Astrocyte (in vitro differentiated cells and primary cell): ENCODE results near the gene KLRK1. TPM values are rescaled to one million over a fixed set of nuclear protein-coding genes. Genes with fewer than 3 reads are reported as not detected.

ENCODE experiments used
- DNase-seq: peaks from one replicate; pipeline ENCODE4 v3.0.0-alpha.2; 2010; ENCODE audit warnings: low read depth
- FAIRE-seq: peaks from 2 replicates; lab custom pipeline; 2011; peaks lifted over from hg19 to GRCh38; lab: Jason Lieb, UNC
- H2AFZ ChIP-seq: 2 replicates; pipeline ENCODE4 v1.6.0; 2012; ENCODE audit warnings: low read depth, low read length, inconsistent platforms
- H3K27ac ChIP-seq: 2 replicates; pipeline ENCODE4 v1.5.1; 2011; ENCODE audit warnings: low read depth, low read length, inconsistent platforms
- H3K27me3 ChIP-seq: 2 replicates; pipeline ENCODE4 v1.6.0; 2011; ENCODE audit warnings: low read length, inconsistent platforms; ENCODE audit not compliant: insufficient read depth
- H3K36me3 ChIP-seq: 2 replicates; pipeline ENCODE4 v1.5.1; 2011; ENCODE audit warnings: low read length, inconsistent platforms; ENCODE audit not compliant: insufficient read depth
- H3K4me1 ChIP-seq: 2 replicates; pipeline ENCODE4 v1.5.1; 2011; ENCODE audit warnings: low read length, inconsistent platforms; ENCODE audit not compliant: insufficient read depth
- H3K4me2 ChIP-seq: 2 replicates; pipeline ENCODE4 v1.6.0; 2012; ENCODE audit warnings: low read length, inconsistent platforms
- H3K4me3 ChIP-seq: 2 replicates; pipeline ENCODE4 v1.5.1; 2011; ENCODE audit warnings: low read depth, mild to moderate bottlenecking, low read length, inconsistent platforms; ENCODE audit not compliant: insufficient read depth
- H3K79me2 ChIP-seq: 2 replicates; pipeline ENCODE4 v1.6.0; 2012; ENCODE audit warnings: mild to moderate bottlenecking, low read length, inconsistent platforms; ENCODE audit not compliant: insufficient read depth
- H3K9ac ChIP-seq: 2 replicates; pipeline ENCODE4 v1.6.0; 2012; ENCODE audit warnings: mild to moderate bottlenecking, low read length, inconsistent platforms
- H3K9me3 ChIP-seq: 2 replicates; pipeline ENCODE4 v1.5.1; 2012; ENCODE audit warnings: low read depth, mild to moderate bottlenecking, low read length, inconsistent platforms; ENCODE audit not compliant: insufficient read depth
- H4K20me1 ChIP-seq: 2 replicates; pipeline ENCODE4 v1.6.0; 2012; ENCODE audit warnings: low read length, inconsistent platforms; ENCODE audit not compliant: insufficient read depth
- H3K27ac Mint-ChIP-seq: one replicate; pipeline ENCODE4 v1.8.0; 2021; ENCODE audit warnings: mild to moderate bottlenecking, mixed read lengths; ENCODE audit not compliant: unreplicated experiment
- H3K27me3 Mint-ChIP-seq: one replicate; pipeline ENCODE4 v1.8.0; 2021; ENCODE audit warnings: low read depth, mixed read lengths; ENCODE audit not compliant: unreplicated experiment
- H3K36me3 Mint-ChIP-seq: one replicate; pipeline ENCODE4 v1.8.0; 2021; ENCODE audit warnings: low read depth, mixed read lengths; ENCODE audit not compliant: unreplicated experiment
- H3K4me1 Mint-ChIP-seq: one replicate; pipeline ENCODE4 v1.8.0; 2021; ENCODE audit warnings: low read depth, mixed read lengths; ENCODE audit not compliant: unreplicated experiment
- H3K4me3 Mint-ChIP-seq: one replicate; pipeline ENCODE4 v1.8.0; 2021; ENCODE audit warnings: mild to moderate bottlenecking, moderate library complexity, mixed read lengths; ENCODE audit not compliant: unreplicated experiment
- H3K9me3 Mint-ChIP-seq: one replicate; pipeline ENCODE4 v1.8.0; 2021; ENCODE audit warnings: mild to moderate bottlenecking, mixed read lengths; ENCODE audit not compliant: unreplicated experiment
- CTCF ChIP-seq: IDR thresholded peaks from 2 replicates; pipeline ENCODE4 v1.5.1; 2011; ENCODE audit warnings: low read depth, mild to moderate bottlenecking, inconsistent platforms, low read length, moderate library complexity; ENCODE audit not compliant: insufficient read depth
- EZH2 ChIP-seq: IDR thresholded peaks from 2 replicates; pipeline ENCODE4 v1.6.1; 2012; ENCODE audit warnings: mild to moderate bottlenecking, low read length, inconsistent platforms; ENCODE audit not compliant: insufficient read depth
- total RNA-seq: library from RNA; stranded (reverse); gene quantifications from 2 replicates; pipeline ENCODE4 v1.2.1, GENCODE V29; 2021

KLRK1 gene
- total RNA-seq, 1 donor from 2014 or later, result 0.73 TPM

DNA sequence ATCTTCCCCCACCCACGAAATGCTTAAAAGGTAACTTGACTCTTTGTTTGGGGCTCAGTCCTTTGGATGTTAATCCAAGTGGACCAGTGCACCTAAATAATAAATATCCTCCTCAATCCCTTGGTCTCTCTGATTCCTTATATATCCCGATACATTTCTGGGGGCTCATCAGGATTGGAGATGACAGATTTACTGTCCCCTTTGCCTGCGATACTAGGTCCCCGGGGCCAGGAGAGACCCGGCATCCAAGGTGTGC is 26.3 kb downstream of the KLRK1 start:
- Histone ChIP-seq H3K27me3 (no peaks in the 10 kb centered on the region), H3K36me3 (no peaks in the 10 kb centered on the region), H3K27ac (peak overlapping the region; percentile 75), H3K9ac (peak overlapping the region; percentile 86), H3K79me2 (no peaks in the 10 kb centered on the region), H3K9me3 (peaks cover 4% of the 10 kb centered on the region), H3K4me3 (no peak overlapping the region), H4K20me1 (no peaks in the 10 kb centered on the region), H3K4me2 (peak overlapping the region; percentile 97), H2AFZ (peak overlapping the region; percentile 99), H3K4me1 (peaks cover 34% of the 10 kb centered on the region)
- no peak for DNase-seq
- Mint-ChIP-seq H3K27ac (no peak overlapping the region), H3K36me3 (peaks cover 3% of the 10 kb centered on the region), H3K4me3 (no peak overlapping the region), H3K9me3 (peaks cover 6% of the 10 kb centered on the region), H3K4me1 (peaks cover 14% of the 10 kb centered on the region), H3K27me3 (no peaks in the 10 kb centered on the region)
- no peak for FAIRE-seq
- no peak for TF ChIP-seq CTCF

DNA sequence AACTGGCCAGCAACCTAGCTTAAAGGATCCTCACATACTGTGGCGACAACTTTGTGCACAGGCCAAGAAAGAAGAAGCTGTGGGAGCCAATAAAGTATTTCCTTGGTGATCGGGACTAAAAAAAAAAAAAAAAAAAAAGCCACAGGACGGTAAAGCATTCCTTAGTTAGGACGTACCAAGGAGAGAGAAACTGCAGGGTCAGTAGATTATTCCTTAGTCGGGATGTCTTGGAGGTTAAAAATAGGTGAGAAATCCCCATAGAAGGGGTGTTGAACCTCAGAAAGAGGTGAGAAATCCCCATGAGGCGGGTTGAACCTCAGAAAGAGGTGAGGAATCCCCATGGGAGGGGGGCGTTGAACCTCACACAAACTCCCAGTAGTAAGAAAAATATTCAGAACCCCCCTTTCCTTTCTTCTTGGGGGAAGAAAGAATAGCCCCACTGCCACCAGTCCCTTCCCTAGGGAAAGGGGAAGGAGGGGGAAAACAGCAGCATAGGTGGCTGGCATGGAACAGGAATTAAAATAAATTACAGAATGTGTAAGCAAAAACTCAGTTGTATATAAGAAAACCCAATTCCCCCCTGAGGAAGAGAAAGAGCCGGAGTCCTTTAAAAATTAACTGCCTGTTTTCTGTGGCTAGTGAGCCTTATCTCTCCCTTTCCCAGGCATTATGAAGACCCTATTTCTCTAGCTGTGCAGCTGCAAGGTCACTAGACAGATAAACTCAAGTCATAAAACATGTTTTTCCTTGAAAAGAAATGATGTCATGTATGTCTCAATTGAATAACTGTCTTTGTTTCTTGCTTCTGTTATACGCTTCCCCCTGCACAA is 26.8 kb downstream of the KLRK1 start:
- peak overlapping the region; percentile 86 for H3K9ac ChIP-seq
- H4K20me1 ChIP-seq, result no peaks in the 10 kb centered on the region
- H3K79me2 ChIP-seq, result no peaks in the 10 kb centered on the region
- H2AFZ ChIP-seq, result peak overlapping the region; percentile 99
- peak overlapping the region; percentile 97 for H3K4me2 ChIP-seq
- FAIRE-seq (no peak), DNase-seq (peak; percentile 51)
- peak overlapping the region; percentile 58 for H3K4me3 Mint-ChIP-seq
- H3K4me3 ChIP-seq, result no peak overlapping the region
- H3K9me3 Mint-ChIP-seq, result peaks cover 4% of the 10 kb centered on the region
- H3K27ac ChIP-seq, result no peak overlapping the region
- peaks cover 4% of the 10 kb centered on the region for H3K9me3 ChIP-seq
- H3K4me1 Mint-ChIP-seq, result peaks cover 14% of the 10 kb centered on the region
- TF ChIP-seq EZH2 (no peak), CTCF (no peak)
- H3K36me3 Mint-ChIP-seq, result peaks cover 4% of the 10 kb centered on the region
- no peak overlapping the region for H3K27ac Mint-ChIP-seq
- H3K36me3 ChIP-seq, result no peaks in the 10 kb centered on the region
- H3K4me1 ChIP-seq, result peaks cover 34% of the 10 kb centered on the region
- no peaks in the 10 kb centered on the region for H3K27me3 ChIP-seq
- no peaks in the 10 kb centered on the region for H3K27me3 Mint-ChIP-seq

- Histone ChIP-seq H4K20me1 (no peaks in the 10 kb centered on the region), H3K36me3 (no peaks in the 10 kb centered on the region), H3K79me2 (no peaks in the 10 kb centered on the region), H3K4me3 (no peak overlapping the region), H3K27me3 (no peaks in the 10 kb centered on the region), H2AFZ (peak overlapping the region; percentile 17), H3K4me2 (no peak overlapping the region), H3K27ac (no peak overlapping the region), H3K9me3 (no peaks in the 10 kb centered on the region), H3K9ac (no peak overlapping the region), H3K4me1 (peaks cover 34% of the 10 kb centered on the region)
- Mint-ChIP-seq H3K27ac (peak overlapping the region; percentile 21), H3K9me3 (peaks cover 3% of the 10 kb centered on the region), H3K4me3 (no peak overlapping the region), H3K27me3 (no peaks in the 10 kb centered on the region), H3K36me3 (peaks cover 6% of the 10 kb centered on the region), H3K4me1 (peaks cover 14% of the 10 kb centered on the region)
- FAIRE-seq (no peak), DNase-seq (no peak)
- TF ChIP-seq EZH2 (no peak), CTCF (no peak)
These were observed 27.5 kb downstream of the KLRK1 start for GRCh38 chr12:10362325-10362724.
